HepG2 (cell line): ENCODE measurements around the gene PCP4L1. TPM values are rescaled to one million over a fixed set of nuclear protein-coding genes. Genes with fewer than 3 reads are reported as not detected.

Experiments
- ATF6 ChIP-seq: sonication (generic); formaldehyde crosslinking; conservative IDR thresholded peaks from 2 replicates; pipeline ENCODE4 v1.4.0; 2020; ENCODE audit warnings: missing genetic modification reagents
- CERS6 ChIP-seq: sonication (generic); formaldehyde crosslinking; IDR thresholded peaks from 2 replicates; pipeline ENCODE4 v1.5.0; 2020; ENCODE audit warnings: missing genetic modification reagents
- DBP ChIP-seq: sonication (generic); formaldehyde crosslinking; IDR thresholded peaks from 2 replicates; pipeline ENCODE4 v1.4.0; 2020; ENCODE audit warnings: missing genetic modification reagents; ENCODE audit errors: not compliant biosample characterization
- ETS1 ChIP-seq: sonication (generic); formaldehyde crosslinking; IDR thresholded peaks from 2 replicates; pipeline ENCODE4 v1.4.0; 2020; ENCODE audit warnings: missing genetic modification reagents
- FLYWCH1 ChIP-seq: sonication (generic); formaldehyde crosslinking; IDR thresholded peaks from 2 replicates; pipeline ENCODE4 v1.8.1; 2023; ENCODE audit warnings: mild to moderate bottlenecking, missing genetic modification reagents
- HHEX ChIP-seq: IDR thresholded peaks from 2 replicates; pipeline ENCODE4 v1.6.1; 2016; ENCODE audit warnings: control low read depth
- IRF9 ChIP-seq: sonication (generic); formaldehyde crosslinking; IDR thresholded peaks from 2 replicates; pipeline ENCODE4 v1.8.0; 2022; ENCODE audit warnings: missing genetic modification reagents, mild to moderate bottlenecking, borderline replicate concordance
- KAT7 ChIP-seq: IDR thresholded peaks from 2 replicates; pipeline ENCODE4 v1.6.1; 2018; ENCODE audit warnings: borderline replicate concordance, missing compliant biosample characterization
- KDM5A ChIP-seq: fragments of 200-600 bp; sonication (generic); IDR thresholded peaks from 2 replicates; pipeline ENCODE4 v1.7.0; 2018; ENCODE audit warnings: antibody characterized with exemption, mild to moderate bottlenecking, low read length, borderline replicate concordance
- MEIS2 ChIP-seq: sonication (generic); formaldehyde crosslinking; IDR thresholded peaks from 2 replicates; pipeline ENCODE4 v1.9.0; 2021; ENCODE audit warnings: mild to moderate bottlenecking, missing genetic modification reagents
- MNT ChIP-seq: fragments of 450-650 bp; IDR thresholded peaks from 2 replicates; pipeline ENCODE4 v1.6.1; 2016
- PPARG ChIP-seq: conservative IDR thresholded peaks from 2 replicates; pipeline ENCODE4 v1.6.1; 2016; ENCODE audit warnings: missing biosample characterization, missing genetic modification reagents
- SAP130 ChIP-seq: IDR thresholded peaks from 2 replicates; pipeline ENCODE4 v1.6.1; 2016; ENCODE audit warnings: low read depth
- SMC3 ChIP-seq: IDR thresholded peaks from 2 replicates; pipeline ENCODE4 v1.6.1; 2011; ENCODE audit warnings: low read length, improper control_type of control experiment
- TFE3 ChIP-seq: IDR thresholded peaks from 2 replicates; pipeline ENCODE4 v1.6.1; 2016
- ZNF12 ChIP-seq: sonication (generic); formaldehyde crosslinking; IDR thresholded peaks from 2 replicates; pipeline ENCODE4 v1.5.0; 2020; ENCODE audit warnings: missing genetic modification reagents
- ZNF333 ChIP-seq: sonication (generic); formaldehyde crosslinking; IDR thresholded peaks from 2 replicates; pipeline ENCODE4 v1.4.0; 2020; ENCODE audit warnings: mild to moderate bottlenecking, missing genetic modification reagents, borderline replicate concordance
- ZNF598 ChIP-seq: sonication (generic); formaldehyde crosslinking; IDR thresholded peaks from 2 replicates; pipeline ENCODE4 v1.5.1; 2020; ENCODE audit warnings: mild to moderate bottlenecking, missing genetic modification reagents, borderline replicate concordance
- ZNF644 ChIP-seq: IDR thresholded peaks from 2 replicates; pipeline ENCODE4 v1.6.1; 2016; ENCODE audit warnings: low read depth
- ZNF7 ChIP-seq: IDR thresholded peaks from 2 replicates; pipeline ENCODE4 v1.6.1; 2016; ENCODE audit warnings: missing biosample characterization, missing genetic modification reagents
- polyA plus RNA-seq, 8 experiments: library from polyadenylated mRNA; depleted of rRNA in 3 of 8; stranded (reverse) in 7 of 8; unstranded in 1 of 8; fragments of >200 nt; fragmentation: Illumina TruSeq in 4 of 8; extraction: Trizol in 4 of 8; gene quantifications; 2 replicates each; pipeline versions ENCODE4 v1.2.1 to v1.2.3, GENCODE V29; 2011 to 2016; ENCODE audit warnings: low read depth in 4 of 8, missing spikeins in 1 of 8, mixed read lengths in 1 of 8; ENCODE audit not compliant: insufficient read depth in 1 of 8
- total RNA-seq, 5 experiments: library from RNA; depleted of rRNA; stranded (reverse); fragments of >200 nt; fragmentation: Illumina TruSeq; extraction: Trizol; gene quantifications; 2 replicates each; pipeline ENCODE4 v1.2.3, GENCODE V29; 2016; ENCODE audit warnings: low read depth in 1 of 5

PCP4L1 gene
- total and polyA plus RNA-seq, 2 of the 13 experiments (the other 11 are each of a cell fraction or from before 2014, with no cell fraction given) = 0.28 TPM; not detected in 1

GRCh38 chr1:161314201-161314981, 55.8 kb downstream of the PCP4L1 start, which contains the start of gene SDHC (continued):
- TF ChIP-seq IRF9 (CRISPR knock-in tag) = peak; percentile 46; the same call in 1 of the 2 replicates
- TF ChIP-seq KAT7 (CRISPR knock-in tag) = peak; percentile 43; the same call in 1 of the 2 replicates
- TF ChIP-seq SMC3 = no peak; the same call in 1 of the 2 replicates
- peak; percentile 2; the same call in 1 of the 2 replicates for TF ChIP-seq ZNF12 (CRISPR knock-in tag)
- TF ChIP-seq DBP = peak; percentile 50
- no peak for TF ChIP-seq CERS6
- no peak for TF ChIP-seq ETS1 (CRISPR knock-in tag)
- TF ChIP-seq ZNF7 = no peak
- no peak for TF ChIP-seq ZNF598
- TF ChIP-seq HHEX (CRISPR knock-in tag) = no peak
- peak; percentile 83 for TF ChIP-seq KDM5A
- no peak for TF ChIP-seq ZNF644 (CRISPR knock-in tag)
- peak; percentile 94; the same call in 1 of the 2 replicates for TF ChIP-seq ATF6 (CRISPR knock-in tag)
- peak; percentile 18; the same call in 1 of the 2 replicates for TF ChIP-seq ZNF333 (CRISPR knock-in tag)
- TF ChIP-seq MNT = no peak
- TF ChIP-seq FLYWCH1 (CRISPR knock-in tag) = no peak
- 0 out of 2 replicates have a peak, but pooled peaks have one; percentile 48 for TF ChIP-seq PPARG (CRISPR knock-in tag)
- peak; percentile 18; the same call in 1 of the 2 replicates for TF ChIP-seq MEIS2 (CRISPR knock-in tag)
- TF ChIP-seq SAP130 (CRISPR knock-in tag) = peak; percentile 77
- peak; percentile 94 for TF ChIP-seq TFE3 (CRISPR knock-in tag)
